IMR-90 (cell line): Measurements from ENCODE around the gene TRAF3. TPM values are rescaled to one million over a fixed set of nuclear protein-coding genes. Genes with fewer than 3 reads are reported as not detected.

ENCODE experiments used
- ATAC-seq: fragments of 200-7000 bp; cut with Tn5 transposase; 2 replicates; pipeline ENCODE4 v1.9.1; 2020; ENCODE audit warnings: low read depth, mild to moderate bottlenecking, moderate library complexity
- BruUV-seq: library from RNA; stranded (reverse); fragments of 400-500 nt; replicated peaks from 2 replicates; lab custom pipeline; 2021; lab: Mats Ljungman, UMichigan
- CTCF ChIA-PET: fragments of 300-600 bp; formaldehyde crosslinking; extraction: SDS; loops from one replicate; lab custom pipeline; 2021; ENCODE audit warnings: antibody characterized with exemption; lab: Yijun Ruan, JAX
- POLR2A ChIA-PET: fragments of 300-600 bp; sonication (Branson Sonifier 250); formaldehyde crosslinking; loops from one replicate; lab custom pipeline; 2022; ENCODE audit warnings: antibody characterized with exemption; ENCODE audit not compliant: unreplicated experiment; lab: Charles Lee
- DNase-seq: peaks from one replicate; pipeline ENCODE4 v3.0.0; 2013
- H2AFZ ChIP-seq: replicated peaks from 2 replicates; pipeline ENCODE3; 2013; ENCODE audit warnings: low read length, mild to moderate bottlenecking; ENCODE audit not compliant: poor library complexity
- H2AK5ac ChIP-seq: 2 replicates; pipeline ENCODE4 v1.6.1; 2013; ENCODE audit warnings: low read depth, low read length, inconsistent platforms
- H2AK9ac ChIP-seq: replicated peaks from 2 replicates; pipeline ENCODE3; 2013; ENCODE audit warnings: mild to moderate bottlenecking, low read depth, low read length, moderate library complexity; ENCODE audit not compliant: poor library complexity
- H2BK120ac ChIP-seq: 2 replicates; pipeline ENCODE4 v1.6.1; 2013; ENCODE audit warnings: low read depth, low read length, inconsistent platforms
- H2BK15ac ChIP-seq: 3 replicates; pipeline ENCODE4 v1.6.1; 2013; ENCODE audit warnings: low read depth, low read length, inconsistent platforms
- H2BK20ac ChIP-seq: 2 replicates; pipeline ENCODE4 v1.6.1; 2013; ENCODE audit warnings: low read depth, mild to moderate bottlenecking, inconsistent platforms, low read length, moderate library complexity
- H2BK5ac ChIP-seq: 2 replicates; pipeline ENCODE4 v1.6.1; 2013; ENCODE audit warnings: mild to moderate bottlenecking, low read depth, low read length, inconsistent platforms; ENCODE audit not compliant: poor library complexity, severe bottlenecking
- H3K14ac ChIP-seq: replicated peaks from 2 replicates; pipeline ENCODE4 v1.6.1; 2013; ENCODE audit warnings: low read depth, low read length, inconsistent platforms
- H3K18ac ChIP-seq: 2 replicates; pipeline ENCODE4 v1.6.1; 2013; ENCODE audit warnings: low read depth, low read length, control low read depth
- H3K23ac ChIP-seq: 2 replicates; pipeline ENCODE4 v1.6.1; 2013; ENCODE audit warnings: low read depth, low read length, inconsistent platforms
- H3K27ac ChIP-seq: 2 replicates; pipeline ENCODE4 v1.5.1; 2013; ENCODE audit warnings: mild to moderate bottlenecking, control low read depth, low read length; ENCODE audit not compliant: insufficient read depth
- H3K27me3 ChIP-seq: 2 replicates; pipeline ENCODE4 v1.6.1; 2013; ENCODE audit warnings: low read length; ENCODE audit not compliant: control insufficient read depth, insufficient read depth
- H3K36me3 ChIP-seq: 2 replicates; pipeline ENCODE4 v1.6.1; 2013; ENCODE audit warnings: low read length, mixed read lengths; ENCODE audit not compliant: control insufficient read depth, insufficient read depth
- H3K4ac ChIP-seq: 2 replicates; pipeline ENCODE4 v1.6.1; 2013; ENCODE audit warnings: low read depth, low read length, inconsistent platforms
- H3K4me1 ChIP-seq: 2 replicates; pipeline ENCODE4 v1.6.1; 2013; ENCODE audit warnings: low read length, mixed read lengths; ENCODE audit not compliant: control insufficient read depth, insufficient read depth
- H3K4me2 ChIP-seq: 2 replicates; pipeline ENCODE4 v1.6.1; 2013; ENCODE audit warnings: low read depth, mild to moderate bottlenecking, control low read depth, low read length, moderate library complexity
- H3K4me3 ChIP-seq: 2 replicates; pipeline ENCODE4 v1.5.1; 2013; ENCODE audit warnings: low read depth, mild to moderate bottlenecking, control low read depth, low read length, moderate library complexity; ENCODE audit not compliant: insufficient read depth
- H3K56ac ChIP-seq: 2 replicates; pipeline ENCODE4 v1.6.1; 2013; ENCODE audit warnings: low read length, inconsistent platforms; ENCODE audit not compliant: insufficient read depth; ENCODE audit errors: extremely low read depth
- H3K79me1 ChIP-seq, 2 experiments: 2 replicates each; pipeline ENCODE4 v1.6.1; 2013; ENCODE audit warnings: low read length in 2 of 2, inconsistent platforms in 1 of 2, low read depth in 1 of 2
- H3K9ac ChIP-seq: 2 replicates; pipeline ENCODE4 v1.6.1; 2013; ENCODE audit warnings: low read depth, low read length, control low read depth
- H3K9me1 ChIP-seq: 2 replicates; pipeline ENCODE4 v1.6.1; 2013; ENCODE audit warnings: low read length, inconsistent platforms; ENCODE audit not compliant: insufficient read depth
- H3K9me3 ChIP-seq: 2 replicates; pipeline ENCODE4 v1.6.1; 2013; ENCODE audit warnings: low read length; ENCODE audit not compliant: control insufficient read depth, insufficient read depth
- H4K20me1 ChIP-seq: 2 replicates; pipeline ENCODE4 v1.6.1; 2013; ENCODE audit warnings: low read length, inconsistent platforms; ENCODE audit not compliant: insufficient read depth
- H4K5ac ChIP-seq: 2 replicates; pipeline ENCODE4 v1.6.1; 2013; ENCODE audit warnings: mild to moderate bottlenecking, low read depth, low read length, control low read depth
- H4K8ac ChIP-seq, 2 experiments: 2 replicates each; pipeline ENCODE4 v1.6.1; 2013; ENCODE audit warnings: low read depth in 2 of 2, low read length in 2 of 2, control low read depth in 1 of 2, inconsistent platforms in 1 of 2
- H4K91ac ChIP-seq: 2 replicates; pipeline ENCODE4 v1.6.1; 2013; ENCODE audit warnings: low read depth, low read length, inconsistent platforms; ENCODE audit not compliant: insufficient read depth
- CHD1 ChIP-seq: IDR thresholded peaks from 2 replicates; pipeline ENCODE4 v1.6.1; 2012; ENCODE audit warnings: low read depth, low read length, improper control_type of control experiment
- ELK1 ChIP-seq: fragments of 150-350 bp; IDR thresholded peaks from 2 replicates; pipeline ENCODE4 v1.6.1; 2016; ENCODE audit warnings: low read depth, mild to moderate bottlenecking, low read length, moderate library complexity, borderline replicate concordance
- MAFK ChIP-seq: IDR thresholded peaks from 2 replicates; pipeline ENCODE4 v1.6.1; 2012; ENCODE audit warnings: low read depth, low read length, improper control_type of control experiment
- MAZ ChIP-seq: IDR thresholded peaks from 2 replicates; pipeline ENCODE4 v1.6.1; 2012; ENCODE audit warnings: low read depth, mild to moderate bottlenecking, low read length, improper control_type of control experiment, moderate library complexity, borderline replicate concordance
- MXI1 ChIP-seq: IDR thresholded peaks from 2 replicates; pipeline ENCODE4 v1.6.1; 2012; ENCODE audit warnings: low read depth, mild to moderate bottlenecking, low read length, moderate library complexity, borderline replicate concordance
- NFE2L2 ChIP-seq: fragments of 150-350 bp; IDR thresholded peaks from 2 replicates; pipeline ENCODE4 v1.6.1; 2016; ENCODE audit warnings: low read depth, mild to moderate bottlenecking, low read length
- POLR2A ChIP-seq: IDR thresholded peaks from 2 replicates; pipeline ENCODE4 v1.6.1; 2012; ENCODE audit warnings: mild to moderate bottlenecking, low read depth, low read length
- RAD21 ChIP-seq: IDR thresholded peaks from 2 replicates; pipeline ENCODE4 v1.6.1; 2012; ENCODE audit warnings: low read length, improper control_type of control experiment
- RCOR1 ChIP-seq: IDR thresholded peaks from 2 replicates; pipeline ENCODE4 v1.6.1; 2012; ENCODE audit warnings: mild to moderate bottlenecking, low read length, improper control_type of control experiment; ENCODE audit not compliant: insufficient replicate concordance
- SMC3 ChIP-seq: fragments of 150-350 bp; IDR thresholded peaks from 2 replicates; pipeline ENCODE4 v1.6.1; 2016; ENCODE audit warnings: low read depth, mild to moderate bottlenecking, antibody characterized with exemption, low read length, moderate library complexity
- WGBS, 2 experiments: methylation state at CpG; one replicate each; pipeline versions ENCODE4 v1.1.5 to v1.1.7; 2013; ENCODE audit warnings: missing lambda C conversion rate in 2 of 2; ENCODE audit not compliant: insufficient read length in 1 of 2; ENCODE audit errors: extremely low coverage in 2 of 2; 5-methylcytosine and 5-hydroxymethylcytosine counted together
- dilution Hi-C: fragments of 300-500 bp; cut with HindIII; formaldehyde crosslinking; loops from one replicate; pipeline ENCODE4 v1.14.3; 2018; ENCODE audit warnings: low sequenced_read_pairs; ENCODE audit not compliant: unreplicated experiment
- in situ Hi-C: fragments of 300-500 bp; cut with MboI; formaldehyde crosslinking; loops from 3 replicates; pipeline ENCODE4 v1.14.3; 2019; ENCODE audit warnings: low sequenced_read_pairs, inconsistent platforms, mixed read lengths
- intact Hi-C: fragments of 100-400 bp; cut with micrococcal nuclease; formaldehyde crosslinking; loops from 2 replicates; pipeline ENCODE4 v1.10.0; 2022
- polyA plus RNA-seq, 3 experiments: library from polyadenylated mRNA; depleted of rRNA; stranded (reverse); fragments of >200 nt; gene quantifications; 2 replicates each; pipeline ENCODE4 v1.2.3, GENCODE V29; 2012; ENCODE audit warnings: low replicate concordance in 1 of 3
- total RNA-seq: library from RNA; depleted of rRNA; stranded (reverse); fragments of >200 nt; gene quantifications from 2 replicates; pipeline ENCODE4 v1.2.3, GENCODE V29; 2012

TRAF3 gene
- total and polyA plus RNA-seq, 2 of the 4 experiments (the other 2 are of a cell fraction), result 21.2 to 25.3 TPM

- no peak; the same call in 1 of the 2 replicates for TF ChIP-seq MAZ
These were observed 575 bp downstream of the TRAF3 start (continued) for GRCh38 chr14:102777711-102778337.

- no peak overlapping the region for H4K91ac ChIP-seq
- dilution Hi-C loops (no loop called here), intact Hi-C loops (loop anchor here (10.0 kb wide), 1 partner anchor 184 kb away; the partner anchor contains the start of gene RCOR1), in situ Hi-C loops (loop anchor here (10.0 kb wide), 1 partner anchor 136 kb away; no protein-coding TSS in a partner anchor)
- H2AK9ac ChIP-seq, result no peak overlapping the region
- TSS peak; percentile 46 for BruUV-seq
- H2BK15ac ChIP-seq, result no peak overlapping the region
- no peaks in the 10 kb centered on the region for H3K36me3 ChIP-seq
- no peak for ATAC-seq
- H4K5ac ChIP-seq, result no peak overlapping the region
- H3K14ac ChIP-seq, result peak overlapping the region; percentile 89
- 11% methylated on average over 12 of the region's 29 CpGs; no CpG with 5 or more reads in 1 of the 2 experiments for WGBS, 2 experiments
- ChIA-PET POLR2A (interaction anchor here (0.6 kb wide), 1 partner anchor 35 kb away, joined by 3 read pairs; no protein-coding TSS in a partner anchor), CTCF (no interaction called here)
- peaks cover 16% of the 10 kb centered on the region for H3K4me1 ChIP-seq
- H3K9me1 ChIP-seq, result peaks cover 29% of the 10 kb centered on the region
- peak; percentile 47 for DNase-seq
- H3K18ac ChIP-seq, result peak overlapping the region; percentile 58; the same call in 1 of the 2 replicates
- H2BK120ac ChIP-seq, result no peak overlapping the region
- peak overlapping the region; percentile 76 for H3K9ac ChIP-seq
- peak overlapping the region; percentile 11; the same call in 1 of the 2 replicates for H2AK5ac ChIP-seq
- H3K4me2 ChIP-seq, result peak overlapping the region; percentile 99
- H4K8ac ChIP-seq, result no peak overlapping the region
- no peaks in the 10 kb centered on the region for H3K9me3 ChIP-seq
- no peaks in the 10 kb centered on the region for H3K27me3 ChIP-seq
- peak overlapping the region; percentile 75 for H3K4me3 ChIP-seq
- H4K20me1 ChIP-seq, result peaks cover 41% of the 10 kb centered on the region
- TF ChIP-seq MAZ (no peak), POLR2A (no peak), ELK1 (no peak), CHD1 (no peak), NFE2L2 (no peak), MXI1 (no peak), RAD21 (no peak), MAFK (no peak), SMC3 (no peak), RCOR1 (no peak)
- peak overlapping the region; percentile 73 for H3K56ac ChIP-seq
- peaks cover 32 to 50% of the 10 kb centered on the region in 2 experiments for H3K79me1 ChIP-seq
- peak overlapping the region; percentile 96 for H3K23ac ChIP-seq
- no peak overlapping the region for H2BK20ac ChIP-seq
- peak overlapping the region; percentile 56 for H3K4ac ChIP-seq
- peak overlapping the region; percentile 82 for H2AFZ ChIP-seq
- peak overlapping the region; percentile 57 for H2BK5ac ChIP-seq
- H3K27ac ChIP-seq, result peak overlapping the region; percentile 13
These were observed 1.3 kb downstream of the TRAF3 start for GRCh38 chr14:102778338-102779083.
